Smooth muscle cell of the brain vasculature (primary cell): ENCODE results near the gene PTGFRN.

Experiments
- DNase-seq: peaks from one replicate; pipeline ENCODE4 v3.0.0-alpha.2; 2012; ENCODE audit warnings: low read depth, low spot score

Gene PTGFRN

GRCh38 chr1:116887212-116887611 is 22.5 kb upstream of the PTGFRN start:
- DNase-seq = no peak

- DNase-seq = no peak
Observed at GRCh38 chr1:116889380-116889779, 20.3 kb upstream of the PTGFRN start.

- DNase-seq = no peak
Observed at GRCh38 chr1:116891396-116892079, 18.2 kb upstream of the PTGFRN start.

- DNase-seq = no peak
Observed at GRCh38 chr1:116895073-116895472, 14.6 kb upstream of the PTGFRN start.

GRCh38 chr1:116899529-116899928 is 10.2 kb upstream of the PTGFRN start:
- DNase-seq = no peak

GRCh38 chr1:116900471-116901365 is 9.0 kb upstream of the PTGFRN start:
- no peak for DNase-seq

- DNase-seq = no peak
Observed at GRCh38 chr1:116902027-116902426, 7.7 kb upstream of the PTGFRN start.

- DNase-seq = no peak
Observed at GRCh38 chr1:116902723-116903383, 6.9 kb upstream of the PTGFRN start.

- no peak for DNase-seq
Observed at GRCh38 chr1:116904791-116905320, 4.9 kb upstream of the PTGFRN start.

GRCh38 chr1:116906812-116907211 is 2.9 kb upstream of the PTGFRN start:
- no peak for DNase-seq

- DNase-seq = no peak
Observed at GRCh38 chr1:116907351-116907750, 2.4 kb upstream of the PTGFRN start.

GRCh38 chr1:116908266-116908665 is 1.4 kb upstream of the PTGFRN start:
- no peak for DNase-seq

GRCh38 chr1:116908820-116909511 is 750 bp upstream of the PTGFRN start:
- no peak for DNase-seq

- no peak for DNase-seq
Observed at GRCh38 chr1:116910379-116911187, 867 bp downstream of the PTGFRN start.

GRCh38 chr1:116911188-116911553 is 1.5 kb downstream of the PTGFRN start:
- DNase-seq = no peak

- DNase-seq = no peak
Observed at GRCh38 chr1:116911779-116912469, 2.2 kb downstream of the PTGFRN start.

GRCh38 chr1:116912846-116913245 is 3.1 kb downstream of the PTGFRN start:
- DNase-seq = no peak

- no peak for DNase-seq
Observed at GRCh38 chr1:116913941-116914340, 4.2 kb downstream of the PTGFRN start.

GRCh38 chr1:116914667-116915066 is 5.0 kb downstream of the PTGFRN start:
- DNase-seq = no peak

- no peak for DNase-seq
Observed at GRCh38 chr1:116915086-116915661, 5.5 kb downstream of the PTGFRN start.
